H1 (cell line): ENCODE measurements around the gene RABEPK.

Source experiments
- ATF2 ChIP-seq: IDR thresholded peaks from 2 replicates; pipeline ENCODE4 v1.6.1; 2012; ENCODE audit warnings: low read length, inconsistent platforms
- BACH1 ChIP-seq: IDR thresholded peaks from 2 replicates; pipeline ENCODE4 v1.6.1; 2012; ENCODE audit warnings: low read length, improper control_type of control experiment
- BRCA1 ChIP-seq: IDR thresholded peaks from 2 replicates; pipeline ENCODE4 v1.6.1; 2012; ENCODE audit warnings: low read depth, low read length, improper control_type of control experiment
- CHD2 ChIP-seq: IDR thresholded peaks from 2 replicates; pipeline ENCODE4 v1.6.1; 2012; ENCODE audit warnings: low read length, improper control_type of control experiment
- CTCF ChIP-seq, 3 experiments: IDR thresholded peaks; 1 replicate in 2 of 3; 2 replicates in 1 of 3; pipeline versions ENCODE4 v1.5.1 to v1.6.1; 2011; ENCODE audit warnings: low read length in 3 of 3, mild to moderate bottlenecking in 3 of 3, inconsistent platforms in 2 of 3, low read depth in 1 of 3, moderate library complexity in 1 of 3; ENCODE audit not compliant: insufficient read depth in 1 of 3; ENCODE audit errors: control extremely low read depth in 1 of 3
- GTF2F1 ChIP-seq: IDR thresholded peaks from 2 replicates; pipeline ENCODE4 v1.6.1; 2012; ENCODE audit warnings: low read depth, low read length, improper control_type of control experiment, borderline replicate concordance
- POLR2A ChIP-seq, 2 experiments: IDR thresholded peaks; 1 replicate in 1 of 2; 2 replicates in 1 of 2; pipeline ENCODE4 v1.6.1; 2011; ENCODE audit warnings: low read depth in 2 of 2, low read length in 2 of 2, mild to moderate bottlenecking in 2 of 2; ENCODE audit errors: control extremely low read depth in 1 of 2

DNA sequence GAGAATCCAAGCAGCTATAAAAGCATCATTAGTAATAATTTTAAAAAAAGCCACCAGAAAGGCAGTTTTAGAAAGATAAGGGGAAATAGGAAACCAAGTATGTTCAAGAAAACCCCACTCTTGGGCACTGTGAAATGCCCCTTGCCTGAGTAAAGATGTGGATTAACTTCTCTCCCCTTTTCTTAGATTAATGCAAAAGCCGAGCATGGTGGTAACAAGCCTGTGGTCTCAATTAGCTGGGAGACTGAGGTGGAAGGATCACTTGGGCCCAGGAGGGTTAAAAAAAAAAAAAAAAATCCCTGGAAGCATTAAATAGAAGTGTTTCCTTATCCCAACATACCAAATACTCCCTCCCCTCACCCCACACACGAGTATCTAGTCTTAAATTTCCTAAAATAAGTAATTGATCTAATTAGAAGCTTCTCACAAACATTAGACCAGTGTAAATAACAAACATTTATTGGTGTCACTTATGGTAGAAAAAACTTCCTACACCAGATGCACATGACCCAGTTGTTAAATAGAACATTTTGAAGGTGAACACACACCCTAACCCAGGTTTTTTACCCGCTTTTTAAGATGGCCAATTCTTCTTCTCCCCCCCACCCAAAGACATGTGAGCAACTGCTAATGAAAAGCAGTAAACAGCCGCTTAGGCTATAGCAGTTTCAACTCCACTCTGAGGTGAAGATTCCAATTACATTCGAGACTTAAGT lies 35.6 kb downstream of the RABEPK start:
- TF ChIP-seq ATF2 (no peak), CTCF (IDR thresholded peaks at IDR 0.05; ENCODE audit: control extremely low read depth in 1 of 3, insufficient read depth in 1 of 3, low read depth in 1 of 3, low read length in 3 of 3) (no peak), GTF2F1 (no peak), BACH1 (no peak), POLR2A (IDR thresholded peaks at IDR 0.05; ENCODE audit: control extremely low read depth in 1 of 2, low read depth in 2 of 2, low read length in 2 of 2) (peak in 1 of 2 experiments; percentile 4; a peak in 1 of 3 replicates), CHD2 (no peak), BRCA1 (no peak)
